Mesothelial cell of epicardium (in vitro differentiated cells): ENCODE results near the gene TRIOBP. TPM values are rescaled to one million over a fixed set of nuclear protein-coding genes. Genes with fewer than 3 reads are reported as not detected.
"Not testable (repeated sequence)": the region's sequence is repeated elsewhere in the genome, so short reads cannot be mapped to it uniquely, and the experiment has no call there.

ENCODE experiments used
- DNase-seq, 2 experiments: peaks; one replicate each; pipeline ENCODE4 v3.0.0; 2021; ENCODE audit warnings: low spot score in 2 of 2; ENCODE audit not compliant: unreplicated experiment in 2 of 2
- H3K27ac Mint-ChIP-seq: 2 replicates; pipeline ENCODE4 v1.8.0; 2021; ENCODE audit warnings: mixed read lengths
- H3K27me3 Mint-ChIP-seq: 2 replicates; pipeline ENCODE4 v1.8.0; 2021; ENCODE audit warnings: low read depth, mixed read lengths
- H3K36me3 Mint-ChIP-seq: 2 replicates; pipeline ENCODE4 v1.8.0; 2021; ENCODE audit warnings: mixed read lengths
- H3K4me1 Mint-ChIP-seq: 2 replicates; pipeline ENCODE4 v1.8.0; 2021; ENCODE audit warnings: mixed read lengths
- H3K4me3 Mint-ChIP-seq: 2 replicates; pipeline ENCODE4 v1.8.0; 2021; ENCODE audit warnings: mild to moderate bottlenecking, moderate library complexity, mixed read lengths
- H3K9me3 Mint-ChIP-seq: 2 replicates; pipeline ENCODE4 v1.8.0; 2021; ENCODE audit warnings: mixed read lengths
- total RNA-seq: library from RNA; stranded (reverse); gene quantifications from 3 replicates; pipeline ENCODE4 v1.2.1, GENCODE V29; 2021
- TF ChIP-seq, protein P1 (sequence below): fragments of 200-600 bp; sonication (generic); IDR thresholded peaks from one replicate; pipeline ENCODE4 v1.5.0; 2021; ENCODE audit warnings: antibody characterized with exemption; ENCODE audit not compliant: unreplicated experiment

TRIOBP gene
- total RNA-seq, 1 donor from 2014 or later: 76.1 TPM

DNA sequence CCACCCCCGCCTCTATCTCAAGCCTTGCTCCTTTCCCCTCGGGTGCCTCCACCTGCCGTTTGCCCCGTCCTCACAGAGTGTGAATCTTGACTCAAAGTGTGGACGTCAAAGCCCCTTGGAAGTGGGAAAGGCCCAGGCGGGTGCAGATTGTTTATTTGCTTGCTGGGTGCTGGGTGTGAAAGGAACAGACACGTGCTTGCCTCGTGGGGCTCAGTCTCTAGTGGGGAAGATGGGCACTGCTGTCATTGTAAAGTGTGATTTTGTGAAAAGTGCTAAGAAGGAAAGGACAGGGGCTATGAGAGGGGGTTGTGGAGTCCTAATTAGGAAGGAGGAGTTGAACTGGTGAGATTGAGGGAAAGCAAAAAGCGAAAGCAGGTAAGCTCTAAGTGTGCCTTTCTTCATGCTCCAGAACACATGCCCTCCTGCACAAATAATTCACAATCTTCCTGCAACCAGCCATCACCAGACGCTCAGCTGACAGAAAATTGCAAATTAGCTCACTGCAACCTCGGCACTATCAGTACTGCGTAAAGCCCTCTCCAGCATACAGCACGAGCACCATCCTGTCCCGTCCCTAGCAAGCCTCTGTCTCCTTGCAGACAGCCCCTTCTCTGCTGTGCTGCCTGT, 101.1 kb downstream of the TRIOBP start:
- H3K27ac Mint-ChIP-seq: no peak overlapping the region
- H3K9me3 Mint-ChIP-seq: no peaks in the 10 kb centered on the region
- peaks cover 1% of the 10 kb centered on the region for H3K27me3 Mint-ChIP-seq
- peaks cover 5% of the 10 kb centered on the region for H3K4me1 Mint-ChIP-seq
- H3K4me3 Mint-ChIP-seq: no peak overlapping the region
- TF ChIP-seq, protein P1, sequence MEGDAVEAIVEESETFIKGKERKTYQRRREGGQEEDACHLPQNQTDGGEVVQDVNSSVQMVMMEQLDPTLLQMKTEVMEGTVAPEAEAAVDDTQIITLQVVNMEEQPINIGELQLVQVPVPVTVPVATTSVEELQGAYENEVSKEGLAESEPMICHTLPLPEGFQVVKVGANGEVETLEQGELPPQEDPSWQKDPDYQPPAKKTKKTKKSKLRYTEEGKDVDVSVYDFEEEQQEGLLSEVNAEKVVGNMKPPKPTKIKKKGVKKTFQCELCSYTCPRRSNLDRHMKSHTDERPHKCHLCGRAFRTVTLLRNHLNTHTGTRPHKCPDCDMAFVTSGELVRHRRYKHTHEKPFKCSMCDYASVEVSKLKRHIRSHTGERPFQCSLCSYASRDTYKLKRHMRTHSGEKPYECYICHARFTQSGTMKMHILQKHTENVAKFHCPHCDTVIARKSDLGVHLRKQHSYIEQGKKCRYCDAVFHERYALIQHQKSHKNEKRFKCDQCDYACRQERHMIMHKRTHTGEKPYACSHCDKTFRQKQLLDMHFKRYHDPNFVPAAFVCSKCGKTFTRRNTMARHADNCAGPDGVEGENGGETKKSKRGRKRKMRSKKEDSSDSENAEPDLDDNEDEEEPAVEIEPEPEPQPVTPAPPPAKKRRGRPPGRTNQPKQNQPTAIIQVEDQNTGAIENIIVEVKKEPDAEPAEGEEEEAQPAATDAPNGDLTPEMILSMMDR: no peak
- DNase-seq: no peak
- no peaks in the 10 kb centered on the region for H3K36me3 Mint-ChIP-seq

DNA sequence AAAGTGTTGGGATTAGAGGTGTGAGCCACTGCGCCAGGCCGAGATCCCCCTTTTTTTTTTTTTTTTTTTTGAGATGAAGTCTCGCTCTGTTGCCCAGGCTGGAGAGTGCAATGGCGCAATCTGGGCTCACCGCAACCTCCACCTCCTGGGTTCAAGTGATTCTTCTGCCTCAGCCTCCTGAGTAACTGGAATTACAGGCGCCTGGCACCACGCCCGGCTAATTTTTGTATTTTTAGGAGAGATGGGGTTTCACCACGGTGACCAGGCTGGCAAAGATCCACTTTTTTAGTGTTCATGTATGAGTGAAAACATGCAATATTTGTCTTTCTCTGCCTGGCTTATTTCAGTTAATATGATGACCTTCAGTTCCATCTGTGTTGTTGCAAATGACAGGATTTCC, 103.1 kb downstream of the TRIOBP start:
- H3K36me3 Mint-ChIP-seq, H3K27ac Mint-ChIP-seq, H3K4me3 Mint-ChIP-seq, H3K9me3 Mint-ChIP-seq, DNase-seq, H3K27me3 Mint-ChIP-seq: not testable (repeated sequence)
- H3K4me1 Mint-ChIP-seq: peaks cover 19% of the 10 kb centered on the region

DNA sequence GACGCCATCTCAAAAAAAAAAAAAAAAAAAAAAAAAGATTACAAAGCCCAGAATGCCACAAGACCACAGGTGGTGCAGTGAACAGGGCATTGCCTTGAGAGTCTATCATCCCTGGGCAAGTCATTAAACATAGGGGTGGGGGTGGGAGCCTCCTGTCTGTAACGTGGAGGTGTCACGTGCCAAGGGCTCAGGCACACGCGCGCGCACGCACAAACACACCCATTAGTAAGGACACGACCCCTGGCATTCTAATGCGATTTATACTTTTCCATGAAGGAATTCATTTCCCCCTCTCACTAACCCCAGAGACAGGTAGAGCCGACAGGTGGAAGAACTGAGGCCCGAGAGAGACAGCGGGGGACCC, 105.1 kb downstream of the TRIOBP start:
- Mint-ChIP-seq H3K4me3 (peak overlapping the region; percentile 77), H3K36me3 (no peaks in the 10 kb centered on the region)

DNA sequence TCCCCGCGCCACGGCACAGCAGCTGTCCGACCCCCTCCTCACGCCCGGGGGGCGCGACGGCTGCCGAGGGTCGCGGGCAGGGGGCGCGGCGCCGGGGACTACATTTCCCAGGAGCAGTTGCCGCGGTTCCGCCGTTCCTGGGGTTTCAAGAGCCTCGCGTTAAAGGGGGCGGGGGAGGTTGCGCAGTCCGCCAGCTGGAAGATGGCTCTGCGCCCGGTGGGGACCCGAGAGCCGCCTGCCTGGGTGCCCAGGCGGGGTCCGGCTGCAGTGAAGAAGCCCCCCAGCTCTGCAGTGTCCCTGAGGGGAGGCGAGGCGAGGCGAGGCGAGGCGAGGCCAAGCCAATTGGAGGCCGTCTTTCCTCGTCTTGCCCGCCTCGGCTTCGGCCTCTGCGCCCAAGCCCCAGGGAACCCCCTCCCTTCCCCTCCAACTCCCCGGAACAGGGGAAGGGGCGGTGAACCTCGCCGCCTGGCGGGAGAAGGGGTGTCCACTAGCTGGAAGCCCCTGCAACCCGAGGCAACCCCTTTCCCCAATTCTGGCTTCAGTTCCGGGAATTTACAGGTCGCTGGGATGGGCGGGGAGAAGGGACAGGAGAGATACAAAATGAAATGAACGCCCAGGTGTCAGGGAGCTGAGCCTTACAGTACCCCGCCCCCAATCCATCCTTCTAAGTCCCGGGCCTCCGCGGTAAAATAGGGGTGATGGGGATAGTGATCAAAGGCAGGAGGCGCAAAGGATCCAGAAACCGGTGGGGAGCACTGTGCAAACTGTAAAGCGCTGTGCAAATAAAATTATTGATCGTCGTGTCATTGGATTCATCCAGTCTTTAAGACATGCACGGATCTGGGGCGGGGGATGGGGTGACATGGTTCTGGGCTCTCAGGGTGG, 105.7 kb downstream of the TRIOBP start:
- Mint-ChIP-seq H3K4me3 (peak overlapping the region; percentile 77), H3K4me1 (peaks cover 33% of the 10 kb centered on the region), H3K27ac (peak overlapping the region; percentile 93), H3K36me3 (no peaks in the 10 kb centered on the region), H3K27me3 (peaks cover 1% of the 10 kb centered on the region), H3K9me3 (no peaks in the 10 kb centered on the region)
- DNase-seq: peak in 1 of 2 experiments; percentile 73
- TF ChIP-seq, protein P1: peak; percentile 20

More for the DNA sequence above, 105.1 kb downstream of the TRIOBP start:
- no peak for DNase-seq
- Mint-ChIP-seq H3K27ac (peak overlapping the region; percentile 53), H3K4me1 (peaks cover 33% of the 10 kb centered on the region), H3K9me3 (no peaks in the 10 kb centered on the region), H3K27me3 (peaks cover 1% of the 10 kb centered on the region)
- TF ChIP-seq, protein P1: no peak

DNA sequence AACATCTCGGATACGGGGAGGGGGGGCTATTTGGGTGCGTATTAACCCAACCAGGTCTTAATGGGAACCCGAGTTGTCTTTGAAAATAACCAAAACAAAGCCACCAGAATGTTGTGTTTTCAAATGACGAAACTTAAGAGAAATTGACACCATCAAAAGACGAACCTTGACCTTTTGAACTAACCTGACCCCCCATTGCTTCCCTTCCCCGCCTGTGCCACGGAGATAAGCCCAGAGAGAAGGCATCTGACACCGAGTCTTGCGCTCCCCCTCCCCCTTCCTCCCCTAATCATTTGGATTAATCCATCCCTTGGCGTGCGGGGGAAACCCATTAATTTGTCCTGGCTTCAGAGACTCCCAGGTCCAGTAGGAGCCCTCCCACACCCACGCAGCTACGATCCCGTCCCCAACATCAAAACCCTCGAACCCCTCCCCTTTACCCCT, 106.4 kb downstream of the TRIOBP start:
- H3K4me3 Mint-ChIP-seq: peak overlapping the region; percentile 77
- DNase-seq: no peak
- H3K4me1 Mint-ChIP-seq: peaks cover 35% of the 10 kb centered on the region
- H3K27ac Mint-ChIP-seq: peak overlapping the region; percentile 93
- no peaks in the 10 kb centered on the region for H3K36me3 Mint-ChIP-seq
- no peaks in the 10 kb centered on the region for H3K9me3 Mint-ChIP-seq
- TF ChIP-seq, protein P1: no peak
- peaks cover 1% of the 10 kb centered on the region for H3K27me3 Mint-ChIP-seq
